ENCODE data around the gene SMAD2.

DNA sequence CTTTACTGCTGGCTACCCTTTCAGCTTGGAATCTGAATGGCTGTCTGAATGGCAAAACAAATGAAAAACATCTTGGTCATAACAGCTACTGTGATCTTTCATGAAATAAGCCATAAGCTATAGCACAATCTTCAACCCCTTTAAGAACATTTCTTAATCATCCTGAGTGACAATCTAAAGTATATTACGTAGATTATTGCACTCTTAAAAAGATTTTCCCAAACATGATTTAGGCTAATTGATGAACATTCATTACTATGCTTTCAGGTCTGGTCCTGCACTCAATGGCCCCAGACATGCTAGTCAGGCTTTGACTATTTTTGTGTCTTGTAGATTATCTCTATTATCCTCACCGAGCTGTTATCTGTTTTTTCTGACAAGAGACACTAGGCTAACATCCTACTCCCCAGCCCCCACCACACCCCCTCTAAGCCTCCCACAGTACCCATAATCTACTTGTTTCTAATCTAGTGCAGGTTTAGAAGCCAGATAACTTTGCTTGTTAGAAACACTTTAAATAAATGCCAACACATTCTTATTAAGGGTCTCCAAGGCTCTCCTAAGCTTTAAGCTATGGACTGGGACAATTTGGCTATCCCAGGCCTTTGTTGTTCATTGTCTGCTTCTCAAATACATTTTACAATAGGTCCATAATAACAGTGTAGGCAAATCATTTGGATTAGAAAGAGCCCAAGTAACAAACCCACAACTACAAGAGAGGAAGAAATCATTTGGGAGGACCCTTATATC lies 4.2 kb downstream of the SMAD2 start:
- TF ChIP-seq, protein P1, sequence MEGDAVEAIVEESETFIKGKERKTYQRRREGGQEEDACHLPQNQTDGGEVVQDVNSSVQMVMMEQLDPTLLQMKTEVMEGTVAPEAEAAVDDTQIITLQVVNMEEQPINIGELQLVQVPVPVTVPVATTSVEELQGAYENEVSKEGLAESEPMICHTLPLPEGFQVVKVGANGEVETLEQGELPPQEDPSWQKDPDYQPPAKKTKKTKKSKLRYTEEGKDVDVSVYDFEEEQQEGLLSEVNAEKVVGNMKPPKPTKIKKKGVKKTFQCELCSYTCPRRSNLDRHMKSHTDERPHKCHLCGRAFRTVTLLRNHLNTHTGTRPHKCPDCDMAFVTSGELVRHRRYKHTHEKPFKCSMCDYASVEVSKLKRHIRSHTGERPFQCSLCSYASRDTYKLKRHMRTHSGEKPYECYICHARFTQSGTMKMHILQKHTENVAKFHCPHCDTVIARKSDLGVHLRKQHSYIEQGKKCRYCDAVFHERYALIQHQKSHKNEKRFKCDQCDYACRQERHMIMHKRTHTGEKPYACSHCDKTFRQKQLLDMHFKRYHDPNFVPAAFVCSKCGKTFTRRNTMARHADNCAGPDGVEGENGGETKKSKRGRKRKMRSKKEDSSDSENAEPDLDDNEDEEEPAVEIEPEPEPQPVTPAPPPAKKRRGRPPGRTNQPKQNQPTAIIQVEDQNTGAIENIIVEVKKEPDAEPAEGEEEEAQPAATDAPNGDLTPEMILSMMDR (conservative IDR thresholded peaks at IDR 0.05; ENCODE audit: low read depth, low read length): no peak
- TF ChIP-seq EZH2 (IDR thresholded peaks at IDR 0.05; ENCODE audit: borderline replicate concordance, low read depth, low read length, poor library complexity, severe bottlenecking): no peak

Measured in A673 (cell line).